Measurements from ENCODE around the gene TRERF1. TPM values are rescaled to one million over a fixed set of nuclear protein-coding genes. Genes with fewer than 3 reads are reported as not detected.

The TRERF1 gene
- total and polyA plus RNA-seq, 5 donors from 2014 or later = 2.3 to 55.7 (median 4.7) TPM

DNA sequence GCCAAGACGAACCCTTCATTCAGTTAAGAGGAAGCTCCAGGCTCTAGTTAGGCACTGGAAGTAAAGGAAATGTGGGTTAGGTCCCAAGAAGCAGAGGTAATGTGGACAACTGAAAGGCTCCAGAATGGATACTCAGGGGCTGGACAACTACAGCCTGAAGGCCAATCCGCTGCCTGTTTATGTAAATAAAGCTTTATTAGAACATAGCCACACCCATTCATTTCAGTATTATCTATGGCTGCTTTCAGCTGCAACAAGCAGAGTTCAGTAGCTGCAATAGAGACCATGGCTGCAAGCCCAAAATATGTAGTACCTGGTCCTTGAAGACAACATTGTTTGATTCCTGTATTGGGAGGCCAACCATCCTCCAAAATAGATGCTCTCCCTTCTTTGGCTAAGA is 133.2 kb downstream of the TRERF1 start:
- no peak for DNase-seq
- Mint-ChIP-seq H3K4me1 (peaks cover 24 to 74% (median 54%) of the 10 kb centered on the region in 4 donors), H3K27me3 (no peaks in the 10 kb centered on the region), H3K27ac (peak overlapping the region in 1 of 3 donors; percentile 42), H3K9me3 (peaks cover 0 to 3% (median 0%) of the 10 kb centered on the region in 7 donors), H3K4me3 (no peak overlapping the region), H3K36me3 (peaks cover 12% of the 10 kb centered on the region)
- Histone ChIP-seq H3K9me3 (ENCODE audit: control insufficient read depth in 2 of 2, low read length in 2 of 2) (no peaks in the 10 kb centered on the region), H3K27me3 (ENCODE audit: control insufficient read depth, insufficient read depth, low read length) (no peaks in the 10 kb centered on the region), H3K27ac (ENCODE audit: insufficient read depth, low read length, poor library complexity, severe bottlenecking) (no peak overlapping the region), H3K36me3 (ENCODE audit: control insufficient read depth, insufficient read depth, low read length) (peaks cover 3% of the 10 kb centered on the region), H3K4me1 (ENCODE audit: control insufficient read depth, insufficient read depth, low read length, poor library complexity, severe bottlenecking) (peaks cover 30% of the 10 kb centered on the region), H3K4me3 (ENCODE audit: low read depth, low read length) (no peak overlapping the region)
- ATAC-seq (ENCODE audit: low read depth in 2 of 2) = no peak

DNA sequence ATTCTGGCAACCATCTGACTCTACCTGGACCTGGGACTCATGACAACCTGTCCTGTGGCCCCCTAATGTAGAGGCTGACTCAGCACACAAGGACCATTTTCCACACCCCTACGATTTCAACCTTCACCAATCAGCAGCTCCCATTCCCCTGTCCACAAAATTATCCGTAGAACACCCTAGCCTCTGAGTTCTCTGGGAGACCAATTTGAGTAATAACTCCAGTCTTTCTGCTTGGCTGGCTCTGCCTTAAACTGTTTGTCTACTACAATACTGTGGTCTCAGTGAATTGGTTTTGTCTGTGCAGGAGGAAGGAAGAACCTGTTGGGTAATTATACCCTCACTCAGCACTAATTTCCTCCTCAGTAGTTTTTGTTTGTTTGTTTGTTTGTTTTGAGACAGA is 134.7 kb downstream of the TRERF1 start:
- Mint-ChIP-seq H3K4me1 (peaks cover 15 to 68% (median 48%) of the 10 kb centered on the region in 4 donors), H3K4me3 (peak overlapping the region in 1 of 4 donors; percentile 36)
- no peak overlapping the region for H3K27ac ChIP-seq (ENCODE audit: insufficient read depth, low read length, poor library complexity, severe bottlenecking)

GRCh38 chr6:42315991-42316970 is 135.4 kb downstream of the TRERF1 start:
- H3K4me1 Mint-ChIP-seq = peaks cover 11 to 63% (median 47%) of the 10 kb centered on the region in 4 donors
- Histone ChIP-seq H3K27me3 (ENCODE audit: control insufficient read depth, insufficient read depth, low read length) (no peaks in the 10 kb centered on the region), H3K4me3 (ENCODE audit: low read depth, low read length) (no peak overlapping the region), H3K36me3 (ENCODE audit: control insufficient read depth, insufficient read depth, low read length) (peaks cover 9% of the 10 kb centered on the region), H3K9me3 (ENCODE audit: control insufficient read depth in 2 of 2, low read length in 2 of 2) (no peaks in the 10 kb centered on the region), H3K4me1 (ENCODE audit: control insufficient read depth, insufficient read depth, low read length, poor library complexity, severe bottlenecking) (peaks cover 26% of the 10 kb centered on the region), H3K27ac (ENCODE audit: insufficient read depth, low read length, poor library complexity, severe bottlenecking) (no peak overlapping the region)
- DNase-seq = no peak
- ATAC-seq (ENCODE audit: low read depth in 2 of 2) = no peak
- peak overlapping the region in 1 of 4 donors; percentile 36 for H3K4me3 Mint-ChIP-seq
- H3K9me3 Mint-ChIP-seq = no peaks in the 10 kb centered on the region
- H3K36me3 Mint-ChIP-seq = peaks cover 21% of the 10 kb centered on the region
- no peaks in the 10 kb centered on the region for H3K27me3 Mint-ChIP-seq
- peak overlapping the region; percentile 85 to 92 (median 88) for H3K27ac Mint-ChIP-seq

More for the DNA sequence above, 134.7 kb downstream of the TRERF1 start:
- Histone ChIP-seq H3K36me3 (ENCODE audit: control insufficient read depth, insufficient read depth, low read length) (peaks cover 9% of the 10 kb centered on the region), H3K27me3 (ENCODE audit: control insufficient read depth, insufficient read depth, low read length) (no peaks in the 10 kb centered on the region), H3K9me3 (ENCODE audit: control insufficient read depth in 2 of 2, low read length in 2 of 2) (no peaks in the 10 kb centered on the region), H3K4me1 (ENCODE audit: control insufficient read depth, insufficient read depth, low read length, poor library complexity, severe bottlenecking) (peaks cover 30% of the 10 kb centered on the region), H3K4me3 (ENCODE audit: low read depth, low read length) (no peak overlapping the region)
- no peaks in the 10 kb centered on the region for H3K9me3 Mint-ChIP-seq
- DNase-seq (no peak), ATAC-seq (ENCODE audit: low read depth in 2 of 2) (no peak)
- no peaks in the 10 kb centered on the region for H3K27me3 Mint-ChIP-seq
- H3K36me3 Mint-ChIP-seq = peaks cover 18% of the 10 kb centered on the region
- H3K27ac Mint-ChIP-seq = peak overlapping the region; percentile 56 to 92 (median 85)

DNA sequence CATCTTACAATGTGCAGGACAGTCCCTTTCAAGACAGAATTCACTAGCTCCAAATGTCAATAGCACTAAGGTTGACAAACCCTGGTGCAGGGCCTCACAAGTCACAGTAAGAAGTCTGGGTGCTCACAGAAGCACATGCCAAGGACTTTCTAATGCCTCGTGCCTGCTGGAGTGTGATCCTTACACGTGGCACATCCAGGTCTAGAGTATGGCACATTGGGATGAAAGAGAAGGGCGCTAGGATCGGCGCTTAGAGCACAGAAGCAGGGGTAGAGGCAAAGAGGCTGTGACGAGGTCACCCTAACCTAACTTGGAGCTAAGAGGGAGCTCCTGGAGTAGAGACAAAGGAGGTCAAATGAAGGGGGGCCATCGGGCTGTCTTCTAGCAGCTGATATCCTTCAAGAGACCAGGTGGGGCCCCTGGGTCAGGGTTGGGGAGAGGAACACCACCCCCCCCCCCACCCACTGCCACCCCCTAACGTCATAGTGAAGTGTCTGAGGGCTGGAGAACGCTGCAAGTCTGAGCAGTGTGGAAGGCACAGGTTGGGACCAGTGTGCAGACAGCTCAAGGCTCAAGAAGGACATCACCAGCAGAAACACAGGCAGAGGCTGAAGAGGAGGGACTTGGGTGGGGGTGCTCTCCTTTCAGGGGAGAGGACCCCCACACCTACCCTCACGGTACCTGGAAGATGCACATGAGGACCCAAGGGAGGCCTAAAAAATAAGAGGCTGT is 136.3 kb downstream of the TRERF1 start:
- Histone ChIP-seq H3K36me3 (ENCODE audit: control insufficient read depth, insufficient read depth, low read length) (peaks cover 9% of the 10 kb centered on the region), H3K27ac (ENCODE audit: insufficient read depth, low read length, poor library complexity, severe bottlenecking) (no peak overlapping the region)
- H3K4me3 Mint-ChIP-seq = no peak overlapping the region

DNA sequence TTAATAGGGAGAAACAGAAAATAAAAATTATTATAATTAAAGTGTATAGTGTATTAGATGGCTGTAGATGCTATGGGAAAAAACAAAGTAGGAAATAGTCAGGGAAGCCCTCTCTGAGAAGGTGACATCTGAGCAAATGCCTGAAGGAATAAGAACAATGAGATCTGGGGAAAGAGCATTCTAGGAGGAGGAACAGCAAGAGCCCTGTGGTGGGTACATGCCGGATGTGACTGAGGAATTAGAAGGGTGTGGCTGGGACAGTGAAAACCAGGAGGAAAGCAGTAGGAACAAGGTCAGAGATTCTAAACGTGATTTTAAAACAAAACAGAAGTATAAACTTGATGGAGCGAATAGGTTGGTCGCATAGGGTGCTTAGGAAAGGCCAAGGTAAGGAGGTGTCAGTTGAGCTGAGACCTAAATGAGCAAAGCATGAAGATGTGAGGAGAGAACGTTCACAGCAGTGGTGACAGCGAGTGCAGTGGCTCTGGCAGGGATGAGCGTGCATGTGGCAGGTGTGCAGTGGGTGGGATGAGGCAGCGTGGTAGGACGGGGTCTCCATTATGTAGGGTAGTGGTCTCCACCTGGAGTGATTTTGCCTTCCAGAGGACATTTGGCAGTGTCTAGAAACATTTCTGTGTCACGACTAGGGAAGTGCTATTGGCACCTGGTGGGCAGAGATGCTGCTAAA is 137.0 kb downstream of the TRERF1 start:
- Histone ChIP-seq H3K4me3 (ENCODE audit: low read depth, low read length) (no peak overlapping the region), H3K27me3 (ENCODE audit: control insufficient read depth, insufficient read depth, low read length) (no peaks in the 10 kb centered on the region), H3K36me3 (ENCODE audit: control insufficient read depth, insufficient read depth, low read length) (peaks cover 9% of the 10 kb centered on the region), H3K27ac (ENCODE audit: insufficient read depth, low read length, poor library complexity, severe bottlenecking) (no peak overlapping the region), H3K9me3 (ENCODE audit: control insufficient read depth in 2 of 2, low read length in 2 of 2) (no peaks in the 10 kb centered on the region), H3K4me1 (ENCODE audit: control insufficient read depth, insufficient read depth, low read length, poor library complexity, severe bottlenecking) (peaks cover 15% of the 10 kb centered on the region)
- H3K9me3 Mint-ChIP-seq = no peaks in the 10 kb centered on the region
- H3K27ac Mint-ChIP-seq = peak overlapping the region; percentile 15 to 85 (median 74)
- no peak overlapping the region for H3K4me3 Mint-ChIP-seq
- peaks cover 12 to 61% (median 42%) of the 10 kb centered on the region in 4 donors for H3K4me1 Mint-ChIP-seq
- H3K36me3 Mint-ChIP-seq = peaks cover 25% of the 10 kb centered on the region
- ATAC-seq (ENCODE audit: low read depth in 2 of 2) = no peak
- no peak for DNase-seq
- H3K27me3 Mint-ChIP-seq = no peaks in the 10 kb centered on the region

More for the DNA sequence above, 136.3 kb downstream of the TRERF1 start:
- no peaks in the 10 kb centered on the region for H3K27me3 Mint-ChIP-seq
- H3K9me3 Mint-ChIP-seq = no peaks in the 10 kb centered on the region
- no peak for DNase-seq
- H3K36me3 Mint-ChIP-seq = peaks cover 25% of the 10 kb centered on the region
- Histone ChIP-seq H3K9me3 (ENCODE audit: control insufficient read depth in 2 of 2, low read length in 2 of 2) (no peaks in the 10 kb centered on the region), H3K27me3 (ENCODE audit: control insufficient read depth, insufficient read depth, low read length) (no peaks in the 10 kb centered on the region), H3K4me3 (ENCODE audit: low read depth, low read length) (no peak overlapping the region), H3K4me1 (ENCODE audit: control insufficient read depth, insufficient read depth, low read length, poor library complexity, severe bottlenecking) (peaks cover 19% of the 10 kb centered on the region)
- H3K27ac Mint-ChIP-seq = peak overlapping the region in 2 of 3 donors; percentile 74 to 85
- no peak for ATAC-seq (ENCODE audit: low read depth in 2 of 2)
- peaks cover 7 to 58% (median 44%) of the 10 kb centered on the region in 4 donors for H3K4me1 Mint-ChIP-seq

- no peak overlapping the region for H3K27ac ChIP-seq (ENCODE audit: insufficient read depth, low read length, poor library complexity, severe bottlenecking)
- H3K27me3 Mint-ChIP-seq = no peaks in the 10 kb centered on the region
- no peaks in the 10 kb centered on the region for H3K9me3 Mint-ChIP-seq
- H3K27ac Mint-ChIP-seq = peak overlapping the region in 2 of 3 donors; percentile 2 to 79
- no peaks in the 10 kb centered on the region for H3K9me3 ChIP-seq (ENCODE audit: control insufficient read depth in 2 of 2, low read length in 2 of 2)
- no peak overlapping the region for H3K4me3 ChIP-seq (ENCODE audit: low read depth, low read length)
- peaks cover 9 to 61% (median 39%) of the 10 kb centered on the region in 4 donors for H3K4me1 Mint-ChIP-seq
- H3K4me1 ChIP-seq (ENCODE audit: control insufficient read depth, insufficient read depth, low read length, poor library complexity, severe bottlenecking) = peaks cover 11% of the 10 kb centered on the region
- H3K4me3 Mint-ChIP-seq = no peak overlapping the region
- no peaks in the 10 kb centered on the region for H3K27me3 ChIP-seq (ENCODE audit: control insufficient read depth, insufficient read depth, low read length)
- peaks cover 9% of the 10 kb centered on the region for H3K36me3 ChIP-seq (ENCODE audit: control insufficient read depth, insufficient read depth, low read length)
- H3K36me3 Mint-ChIP-seq = peaks cover 23% of the 10 kb centered on the region
- ATAC-seq (ENCODE audit: low read depth in 2 of 2) = no peak
- no peak for DNase-seq
These were observed 137.7 kb downstream of the TRERF1 start for GRCh38 chr6:42313941-42314570.

DNA sequence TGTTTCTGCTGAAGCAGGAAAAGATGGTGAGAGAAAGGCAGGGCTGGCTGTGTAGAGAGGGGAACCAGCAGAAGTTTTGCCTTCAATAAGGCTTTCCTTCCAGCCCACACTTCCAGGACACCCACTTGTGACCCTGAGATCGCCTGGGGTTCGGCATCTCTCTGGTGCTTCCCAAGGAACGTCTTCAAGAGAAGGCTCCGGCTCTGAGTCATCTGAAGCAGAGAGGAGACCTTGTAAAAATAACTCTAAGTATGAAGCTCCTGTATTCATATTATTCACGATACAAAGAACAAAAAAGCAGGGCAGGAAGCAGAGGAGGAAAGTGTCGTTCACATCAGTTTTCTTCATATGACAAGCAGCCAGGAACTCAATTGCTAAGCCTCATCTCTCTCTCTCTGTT is 138.7 kb downstream of the TRERF1 start:
- no peaks in the 10 kb centered on the region for H3K27me3 ChIP-seq (ENCODE audit: control insufficient read depth, insufficient read depth, low read length)
- DNase-seq (no peak), ATAC-seq (ENCODE audit: low read depth in 2 of 2) (no peak)
- H3K36me3 ChIP-seq (ENCODE audit: control insufficient read depth, insufficient read depth, low read length) = peaks cover 6% of the 10 kb centered on the region
- Mint-ChIP-seq H3K4me3 (peak overlapping the region in 1 of 4 donors; percentile 38), H3K27me3 (no peaks in the 10 kb centered on the region), H3K36me3 (peaks cover 20% of the 10 kb centered on the region), H3K4me1 (peaks cover 6 to 56% (median 32%) of the 10 kb centered on the region in 4 donors), H3K9me3 (no peaks in the 10 kb centered on the region), H3K27ac (peak overlapping the region in 2 of 3 donors; percentile 79 to 81)
- H3K4me1 ChIP-seq (ENCODE audit: control insufficient read depth, insufficient read depth, low read length, poor library complexity, severe bottlenecking) = peaks cover 9% of the 10 kb centered on the region
- H3K4me3 ChIP-seq (ENCODE audit: low read depth, low read length) = no peak overlapping the region
- H3K9me3 ChIP-seq (ENCODE audit: control insufficient read depth in 2 of 2, low read length in 2 of 2) = no peaks in the 10 kb centered on the region
- no peak overlapping the region for H3K27ac ChIP-seq (ENCODE audit: insufficient read depth, low read length, poor library complexity, severe bottlenecking)

All from CD4-positive, CD25-positive, alpha-beta regulatory T cell (primary cell).